ENCODE measurements around the gene AMPD1. TPM values are rescaled to one million over a fixed set of nuclear protein-coding genes. Genes with fewer than 3 reads are reported as not detected.

AMPD1 gene
- total and polyA plus RNA-seq, 10 of the 15 experiments (the other 5 are each of a cell fraction or from before 2014, with no cell fraction given) = 0.12 to 0.30 (median 0.14) TPM; not detected in 7

GRCh38 chr1:114676115-114676514 is 19.2 kb downstream of the AMPD1 start:
- H2AFZ ChIP-seq (ENCODE audit: control insufficient read depth, low read depth, low read length) = no peak overlapping the region
- DNase-seq (ENCODE audit: low read depth, low spot score) (no peak), ATAC-seq (no peak), FAIRE-seq (no peak)
- no peaks in the 10 kb centered on the region for H4K20me1 ChIP-seq (ENCODE audit: control insufficient read depth, insufficient read depth)
- H3K27ac ChIP-seq (ENCODE audit: control insufficient read depth, insufficient read depth) = no peak overlapping the region
- in situ Hi-C loops (cut with MboI) = loop anchor here (10.0 kb wide), 1 partner anchor 331 kb away; no protein-coding TSS in a partner anchor
- H3K4me3 ChIP-seq = no peak overlapping the region
- no peaks in the 10 kb centered on the region for H3K4me1 ChIP-seq (ENCODE audit: control insufficient read depth, insufficient read depth, low read length)
- 39% methylated on average over 1 of the region's 1 CpG for WGBS (ENCODE audit: insufficient coverage, insufficient replicate concordance, low lambda C conversion rate, missing lambda C conversion rate)
- no peaks in the 10 kb centered on the region for H3K79me2 ChIP-seq (ENCODE audit: control insufficient read depth, insufficient read depth, low read length)
- ChIA-PET POLR2A (no interaction called here), SMC1A (ENCODE audit: uncharacterized antibody, unreplicated experiment) (no interaction called here), RAD21 (ENCODE audit: unreplicated experiment) (no interaction called here), CTCF (no interaction called here)
- TF ChIP-seq HDAC2 (IDR thresholded peaks at IDR 0.05) = no peak
- TF ChIP-seq SP1 (IDR thresholded peaks at IDR 0.05; ENCODE audit: low read depth, low read length) = no peak
- TF ChIP-seq CBFB (IDR thresholded peaks at IDR 0.05; ENCODE audit: low read depth) = no peak
- no peak for TF ChIP-seq MYB (IDR thresholded peaks at IDR 0.05; ENCODE audit: borderline replicate concordance, low read depth, low read length)
- TF ChIP-seq RELB (IDR thresholded peaks at IDR 0.05; ENCODE audit: low read depth) = no peak
- TF ChIP-seq LARP7 (IDR thresholded peaks at IDR 0.05) = no peak
- TF ChIP-seq, protein P1, sequence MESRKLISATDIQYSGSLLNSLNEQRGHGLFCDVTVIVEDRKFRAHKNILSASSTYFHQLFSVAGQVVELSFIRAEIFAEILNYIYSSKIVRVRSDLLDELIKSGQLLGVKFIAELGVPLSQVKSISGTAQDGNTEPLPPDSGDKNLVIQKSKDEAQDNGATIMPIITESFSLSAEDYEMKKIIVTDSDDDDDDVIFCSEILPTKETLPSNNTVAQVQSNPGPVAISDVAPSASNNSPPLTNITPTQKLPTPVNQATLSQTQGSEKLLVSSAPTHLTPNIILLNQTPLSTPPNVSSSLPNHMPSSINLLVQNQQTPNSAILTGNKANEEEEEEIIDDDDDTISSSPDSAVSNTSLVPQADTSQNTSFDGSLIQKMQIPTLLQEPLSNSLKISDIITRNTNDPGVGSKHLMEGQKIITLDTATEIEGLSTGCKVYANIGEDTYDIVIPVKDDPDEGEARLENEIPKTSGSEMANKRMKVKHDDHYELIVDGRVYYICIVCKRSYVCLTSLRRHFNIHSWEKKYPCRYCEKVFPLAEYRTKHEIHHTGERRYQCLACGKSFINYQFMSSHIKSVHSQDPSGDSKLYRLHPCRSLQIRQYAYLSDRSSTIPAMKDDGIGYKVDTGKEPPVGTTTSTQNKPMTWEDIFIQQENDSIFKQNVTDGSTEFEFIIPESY (IDR thresholded peaks at IDR 0.05) = no peak
- no peak for TF ChIP-seq BCLAF1 (IDR thresholded peaks at IDR 0.05)
- TF ChIP-seq ZNF274 (IDR thresholded peaks at IDR 0.05; ENCODE audit: insufficient read depth, insufficient read length) = no peak
- no peaks in the 10 kb centered on the region for H3K9me3 ChIP-seq (replicated peaks; ENCODE audit: control insufficient read depth, insufficient read depth, low read length)
- intact Hi-C loops (cut with micrococcal nuclease; ENCODE audit: unreplicated experiment) = no loop called here
- no peak overlapping the region for H3K4me2 ChIP-seq (ENCODE audit: control insufficient read depth, insufficient read depth)
- BruUV-seq (replicated peaks) = no TSS peak
- H3K9ac ChIP-seq (ENCODE audit: control insufficient read depth, insufficient read depth, low read length) = no peak overlapping the region
- no peaks in the 10 kb centered on the region for H3K36me3 ChIP-seq (ENCODE audit: control insufficient read depth in 2 of 2, insufficient read depth in 2 of 2, low read length in 1 of 2)
- H3K27me3 ChIP-seq (replicated peaks in 1 of 2; ENCODE audit: control insufficient read depth in 2 of 2, insufficient read depth in 2 of 2, low read length in 1 of 2) = no peaks in the 10 kb centered on the region; a peak in 1 of 4 replicates

Measured in GM12878 (cell line).